GM12892 (cell line): ENCODE measurements around the gene LARGE1.

Source experiments
- POLR2A ChIP-seq: IDR thresholded peaks from 2 replicates; pipeline ENCODE4 v1.6.1; 2011; ENCODE audit warnings: low read depth, low read length, control low read depth
- POLR2AphosphoS5 ChIP-seq: IDR thresholded peaks from 2 replicates; pipeline ENCODE4 v1.6.1; 2011; ENCODE audit warnings: low read depth, low read length, control low read depth
- TAF1 ChIP-seq: IDR thresholded peaks from 2 replicates; pipeline ENCODE4 v1.6.1; 2011; ENCODE audit warnings: low read depth, mild to moderate bottlenecking, control low read depth, low read length, borderline replicate concordance

DNA sequence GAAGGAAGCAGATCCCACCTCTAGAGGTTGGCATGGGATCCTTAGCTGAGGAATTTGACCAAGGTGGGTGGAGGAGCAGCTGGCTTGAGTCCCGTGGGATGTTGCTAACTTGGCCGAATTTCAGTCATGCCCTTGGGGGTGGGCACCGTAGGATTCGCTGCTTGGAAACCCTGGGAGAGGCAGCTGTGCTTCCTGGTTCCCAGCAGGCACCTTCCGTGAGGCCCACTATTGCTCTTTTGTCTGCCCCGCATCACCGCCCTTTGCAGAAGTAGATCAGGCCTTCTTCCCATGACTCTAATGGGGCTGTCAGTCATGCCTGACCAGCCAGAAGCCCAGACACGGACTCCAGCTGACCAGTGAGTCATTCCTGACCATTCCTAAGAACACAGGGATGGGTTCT is 569.8 kb downstream of the LARGE1 start:
- no peak for TF ChIP-seq TAF1
- TF ChIP-seq POLR2A: no peak
- no peak for TF ChIP-seq POLR2AphosphoS5
